Activated CD8-positive, alpha-beta T cell treated with anti-CD3 and anti-CD28 coated beads for 36 hours (primary cell): ENCODE data around the gene CNOT9. TPM values are rescaled to one million over a fixed set of nuclear protein-coding genes. Genes with fewer than 3 reads are reported as not detected.

Source experiments
- ATAC-seq: fragments of 200-7000 bp; cut with Tn5 transposase; one replicate; pipeline ENCODE4 v1.10.0; 2021; ENCODE audit warnings: mild to moderate bottlenecking, moderate library complexity
- CTCF ChIA-PET: fragments of 350-600 bp; sonication (Branson Sonifier 250); formaldehyde crosslinking; loops from one replicate; lab custom pipeline; 2021; ENCODE audit warnings: antibody characterized with exemption; lab: Charles Lee
- POLR2A ChIA-PET: fragments of 350-600 bp; sonication (Branson Sonifier 250); formaldehyde crosslinking; loops from one replicate; lab custom pipeline; 2021; ENCODE audit warnings: antibody characterized with exemption; lab: Charles Lee
- DNase-seq: peaks from one replicate; pipeline ENCODE4 v3.0.0-alpha.2; 2020
- H3K27ac Mint-ChIP-seq: one replicate; pipeline ENCODE4 v1.8.0; 2021; ENCODE audit warnings: mild to moderate bottlenecking, mixed read lengths
- H3K27me3 Mint-ChIP-seq: one replicate; pipeline ENCODE4 v1.8.0; 2021; ENCODE audit warnings: mixed read lengths
- H3K36me3 Mint-ChIP-seq: one replicate; pipeline ENCODE4 v1.8.0; 2021; ENCODE audit warnings: low read depth, mixed read lengths
- H3K4me1 Mint-ChIP-seq: one replicate; pipeline ENCODE4 v1.8.0; 2021; ENCODE audit warnings: low read depth, mixed read lengths
- H3K4me3 Mint-ChIP-seq: one replicate; pipeline ENCODE4 v1.8.0; 2021; ENCODE audit warnings: mild to moderate bottlenecking, moderate library complexity, mixed read lengths
- H3K9me3 Mint-ChIP-seq: one replicate; pipeline ENCODE4 v1.8.0; 2021; ENCODE audit warnings: mixed read lengths
- intact Hi-C: fragments of 100-400 bp; cut with micrococcal nuclease; formaldehyde crosslinking; loops from one replicate; pipeline ENCODE4 v1.10.0; 2022
- total RNA-seq, 2 experiments: library from RNA; stranded (reverse); gene quantifications; one replicate each; pipeline ENCODE4 v1.2.3, GENCODE V29; 2021
- TF ChIP-seq, protein P1 (sequence below): fragments of 200-600 bp; IDR thresholded peaks from one replicate; pipeline ENCODE4 v1.8.0; 2022; ENCODE audit warnings: antibody characterized with exemption, mild to moderate bottlenecking

The CNOT9 gene
- total RNA-seq, 2 experiments from 2014 or later, result 106 to 119 TPM

- Mint-ChIP-seq H3K36me3 (peaks cover 50% of the 10 kb centered on the region), H3K27ac (no peak overlapping the region), H3K9me3 (no peaks in the 10 kb centered on the region), H3K27me3 (no peaks in the 10 kb centered on the region), H3K4me1 (no peaks in the 10 kb centered on the region), H3K4me3 (no peak overlapping the region)
- intact Hi-C loops, result no loop called here
- ATAC-seq (no peak), DNase-seq (no peak)
- ChIA-PET CTCF (no interaction called here), POLR2A (interaction anchor here (1.0 to 1.2 kb wide), 2 partner anchors 14 to 35 kb away, joined by 3 read pairs; no protein-coding TSS in a partner anchor)
- TF ChIP-seq, protein P1, sequence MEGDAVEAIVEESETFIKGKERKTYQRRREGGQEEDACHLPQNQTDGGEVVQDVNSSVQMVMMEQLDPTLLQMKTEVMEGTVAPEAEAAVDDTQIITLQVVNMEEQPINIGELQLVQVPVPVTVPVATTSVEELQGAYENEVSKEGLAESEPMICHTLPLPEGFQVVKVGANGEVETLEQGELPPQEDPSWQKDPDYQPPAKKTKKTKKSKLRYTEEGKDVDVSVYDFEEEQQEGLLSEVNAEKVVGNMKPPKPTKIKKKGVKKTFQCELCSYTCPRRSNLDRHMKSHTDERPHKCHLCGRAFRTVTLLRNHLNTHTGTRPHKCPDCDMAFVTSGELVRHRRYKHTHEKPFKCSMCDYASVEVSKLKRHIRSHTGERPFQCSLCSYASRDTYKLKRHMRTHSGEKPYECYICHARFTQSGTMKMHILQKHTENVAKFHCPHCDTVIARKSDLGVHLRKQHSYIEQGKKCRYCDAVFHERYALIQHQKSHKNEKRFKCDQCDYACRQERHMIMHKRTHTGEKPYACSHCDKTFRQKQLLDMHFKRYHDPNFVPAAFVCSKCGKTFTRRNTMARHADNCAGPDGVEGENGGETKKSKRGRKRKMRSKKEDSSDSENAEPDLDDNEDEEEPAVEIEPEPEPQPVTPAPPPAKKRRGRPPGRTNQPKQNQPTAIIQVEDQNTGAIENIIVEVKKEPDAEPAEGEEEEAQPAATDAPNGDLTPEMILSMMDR, result no peak
Observed at GRCh38 chr2:218642121-218642656, 73.5 kb downstream of the CNOT9 start.

GRCh38 chr2:218642786-218643185, 74.1 kb downstream of the CNOT9 start:
- no peak overlapping the region for H3K27ac Mint-ChIP-seq
- CTCF ChIA-PET, result no interaction called here
- TF ChIP-seq, protein P1, result no peak
- DNase-seq (no peak), ATAC-seq (no peak)
- peaks cover 52% of the 10 kb centered on the region for H3K36me3 Mint-ChIP-seq
- peaks cover 4% of the 10 kb centered on the region for H3K4me1 Mint-ChIP-seq
- no peaks in the 10 kb centered on the region for H3K9me3 Mint-ChIP-seq
- no peaks in the 10 kb centered on the region for H3K27me3 Mint-ChIP-seq
- intact Hi-C loops, result no loop called here
- POLR2A ChIA-PET, result interaction anchor here (1.0 kb wide), 1 partner anchor 15 kb away, joined by 3 read pairs; no protein-coding TSS in a partner anchor
- H3K4me3 Mint-ChIP-seq, result no peak overlapping the region

- TF ChIP-seq, protein P1, result no peak
- H3K27me3 Mint-ChIP-seq, result no peaks in the 10 kb centered on the region
- ChIA-PET POLR2A (interaction anchor here (0.6 to 3.3 kb wide), 3 partner anchors 11 to 576 kb away, joined by 3 to 12 read pairs (median 3); partner anchors contain the start of genes BCS1L and ZNF142), CTCF (interaction anchor here (1.2 kb wide), 1 partner anchor 209 kb away, joined by 3 read pairs; no protein-coding TSS in a partner anchor)
- H3K4me1 Mint-ChIP-seq, result peaks cover 10% of the 10 kb centered on the region
- H3K36me3 Mint-ChIP-seq, result peaks cover 54% of the 10 kb centered on the region
- no peak for ATAC-seq
- no peak for DNase-seq
- H3K4me3 Mint-ChIP-seq, result no peak overlapping the region
- intact Hi-C loops, result no loop called here
- H3K9me3 Mint-ChIP-seq, result no peaks in the 10 kb centered on the region
- H3K27ac Mint-ChIP-seq, result no peak overlapping the region
Observed at GRCh38 chr2:218643751-218644310, 75.2 kb downstream of the CNOT9 start.

DNA sequence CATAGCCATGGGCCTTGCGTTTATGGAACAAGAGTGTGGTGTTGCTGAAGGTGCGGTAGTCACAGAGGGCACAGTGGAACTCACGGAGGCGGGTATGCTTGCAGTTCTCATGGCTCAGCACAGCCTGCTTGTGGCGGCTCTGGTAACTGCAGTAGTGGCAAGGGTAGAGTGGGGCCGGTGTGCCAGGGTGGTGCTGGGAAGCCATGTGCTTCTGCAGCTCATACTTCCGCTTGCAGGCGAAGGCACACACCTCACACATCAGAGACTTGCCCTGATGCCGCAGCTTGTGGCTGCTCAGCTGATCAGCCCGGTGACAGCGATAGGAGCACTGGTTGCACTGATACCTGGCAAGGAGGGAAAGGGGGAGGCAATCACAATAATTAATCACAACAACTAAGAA, 76.1 kb downstream of the CNOT9 start:
- intact Hi-C loops, result no loop called here
- no peak overlapping the region for H3K4me3 Mint-ChIP-seq
- ATAC-seq (no peak), DNase-seq (no peak)
- peaks cover 56% of the 10 kb centered on the region for H3K36me3 Mint-ChIP-seq
- TF ChIP-seq, protein P1, result no peak
- H3K27ac Mint-ChIP-seq, result no peak overlapping the region
- H3K27me3 Mint-ChIP-seq, result no peaks in the 10 kb centered on the region
- peaks cover 10% of the 10 kb centered on the region for H3K4me1 Mint-ChIP-seq
- no peaks in the 10 kb centered on the region for H3K9me3 Mint-ChIP-seq
- POLR2A ChIA-PET, result interaction anchor here (0.8 to 3.3 kb wide), 2 partner anchors 10 to 14 kb away, joined by 3 to 12 read pairs; partner anchors contain the start of genes BCS1L and ZNF142
- CTCF ChIA-PET, result interaction anchor here (1.2 kb wide), 1 partner anchor 208 kb away, joined by 3 read pairs; no protein-coding TSS in a partner anchor

DNA sequence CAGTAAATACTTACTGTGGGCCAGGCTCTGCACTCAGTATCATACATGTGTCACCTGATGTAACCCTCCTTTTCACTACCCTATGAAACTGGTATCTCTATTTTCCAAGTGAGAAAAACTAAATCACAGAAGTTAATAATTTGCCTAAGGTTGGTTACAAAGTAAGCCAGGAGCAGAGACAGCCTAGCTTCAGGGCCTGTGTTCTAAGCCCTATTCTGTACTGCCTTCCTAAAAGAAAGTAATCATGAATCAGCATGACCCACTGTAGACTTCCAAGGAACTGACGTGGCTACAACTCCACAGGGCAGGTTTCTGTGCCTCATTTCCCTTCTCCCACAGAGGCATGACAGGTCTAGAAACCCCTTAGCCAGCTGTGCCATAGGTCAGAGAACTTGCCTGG, 76.5 kb downstream of the CNOT9 start:
- DNase-seq, result no peak
- ATAC-seq, result no peak
- TF ChIP-seq, protein P1, result no peak
- H3K4me3 Mint-ChIP-seq, result no peak overlapping the region
- peaks cover 56% of the 10 kb centered on the region for H3K36me3 Mint-ChIP-seq
- no peaks in the 10 kb centered on the region for H3K9me3 Mint-ChIP-seq
- peaks cover 10% of the 10 kb centered on the region for H3K4me1 Mint-ChIP-seq
- ChIA-PET POLR2A (interaction anchor here (3.3 kb wide), 1 partner anchor 14 kb away, joined by 12 read pairs; the partner anchor contains the start of genes BCS1L and ZNF142), CTCF (no interaction called here)
- intact Hi-C loops, result no loop called here
- H3K27me3 Mint-ChIP-seq, result no peaks in the 10 kb centered on the region
- no peak overlapping the region for H3K27ac Mint-ChIP-seq
